Keratinocyte (primary cell): ENCODE data around the gene PGAM2.

Experiments
- EZH2 ChIP-seq: IDR thresholded peaks from one replicate; pipeline ENCODE4 v1.6.1; 2012; ENCODE audit warnings: inconsistent platforms, mild to moderate bottlenecking, low read length, moderate library complexity
- TF ChIP-seq, protein P1 (sequence below), 3 experiments: IDR thresholded peaks in 1 of 3; conservative IDR thresholded peaks in 1 of 3; optimal IDR thresholded peaks in 1 of 3; 2 replicates in 2 of 3; 3 replicates in 1 of 3; pipeline versions ENCODE3 to v1.5.1; 2011; ENCODE audit warnings: low read length in 3 of 3, mild to moderate bottlenecking in 3 of 3, moderate library complexity in 2 of 3, control low read depth in 1 of 3, inconsistent platforms in 1 of 3; ENCODE audit not compliant: insufficient read depth in 2 of 3; ENCODE audit errors: extremely low read depth in 1 of 3

GRCh38 chr7:44050121-44050914 is 15.0 kb downstream of the PGAM2 start:
- TF ChIP-seq EZH2: no peak
- TF ChIP-seq, protein P1, sequence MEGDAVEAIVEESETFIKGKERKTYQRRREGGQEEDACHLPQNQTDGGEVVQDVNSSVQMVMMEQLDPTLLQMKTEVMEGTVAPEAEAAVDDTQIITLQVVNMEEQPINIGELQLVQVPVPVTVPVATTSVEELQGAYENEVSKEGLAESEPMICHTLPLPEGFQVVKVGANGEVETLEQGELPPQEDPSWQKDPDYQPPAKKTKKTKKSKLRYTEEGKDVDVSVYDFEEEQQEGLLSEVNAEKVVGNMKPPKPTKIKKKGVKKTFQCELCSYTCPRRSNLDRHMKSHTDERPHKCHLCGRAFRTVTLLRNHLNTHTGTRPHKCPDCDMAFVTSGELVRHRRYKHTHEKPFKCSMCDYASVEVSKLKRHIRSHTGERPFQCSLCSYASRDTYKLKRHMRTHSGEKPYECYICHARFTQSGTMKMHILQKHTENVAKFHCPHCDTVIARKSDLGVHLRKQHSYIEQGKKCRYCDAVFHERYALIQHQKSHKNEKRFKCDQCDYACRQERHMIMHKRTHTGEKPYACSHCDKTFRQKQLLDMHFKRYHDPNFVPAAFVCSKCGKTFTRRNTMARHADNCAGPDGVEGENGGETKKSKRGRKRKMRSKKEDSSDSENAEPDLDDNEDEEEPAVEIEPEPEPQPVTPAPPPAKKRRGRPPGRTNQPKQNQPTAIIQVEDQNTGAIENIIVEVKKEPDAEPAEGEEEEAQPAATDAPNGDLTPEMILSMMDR (optimal IDR thresholded peaks at IDR 0.05 in 1 of 3, IDR thresholded peaks at IDR 0.05 in 1 of 3, conservative IDR thresholded peaks at IDR 0.05 in 1 of 3; ENCODE audit: extremely low read depth in 1 of 3, insufficient read depth in 2 of 3, low read length in 3 of 3): no peak
